GM08714 (cell line): ENCODE measurements around the gene LYSMD3.

Source experiments
- H3K4me3 ChIP-seq: fragments of 200-500 bp; sonication (Bioruptor generic); 2 replicates; pipeline ENCODE4 v1.5.1; 2014; ENCODE audit warnings: mild to moderate bottlenecking, low read length, inconsistent platforms
- ZNF274 ChIP-seq: IDR thresholded peaks from 2 replicates; pipeline ENCODE4 v1.6.1; 2012; ENCODE audit warnings: mild to moderate bottlenecking, low read depth, low read length

The LYSMD3 gene

DNA sequence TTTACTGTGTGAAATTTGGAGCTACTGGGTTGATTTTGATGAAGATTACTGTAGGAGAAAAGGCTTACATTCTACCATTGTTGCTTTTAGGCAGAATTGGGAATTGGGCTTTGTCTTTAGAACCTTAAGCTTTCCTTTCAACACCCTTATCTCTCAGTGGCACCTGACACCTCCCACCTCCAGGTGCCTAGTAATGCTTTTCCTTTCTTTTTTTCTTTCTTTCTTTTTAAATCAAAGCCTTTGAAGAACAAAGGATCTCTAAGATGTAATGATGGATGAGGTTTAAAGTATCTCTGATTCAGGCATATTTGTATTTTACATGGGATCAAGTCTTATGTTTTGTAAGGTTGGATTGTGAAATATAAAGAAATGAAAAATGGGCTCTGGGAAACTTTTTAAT, 26.3 kb upstream of the LYSMD3 start:
- TF ChIP-seq ZNF274 = no peak
- no peak overlapping the region for H3K4me3 ChIP-seq

GRCh38 chr5:90554358-90555006, 25.1 kb upstream of the LYSMD3 start:
- no peak overlapping the region for H3K4me3 ChIP-seq
- no peak for TF ChIP-seq ZNF274

DNA sequence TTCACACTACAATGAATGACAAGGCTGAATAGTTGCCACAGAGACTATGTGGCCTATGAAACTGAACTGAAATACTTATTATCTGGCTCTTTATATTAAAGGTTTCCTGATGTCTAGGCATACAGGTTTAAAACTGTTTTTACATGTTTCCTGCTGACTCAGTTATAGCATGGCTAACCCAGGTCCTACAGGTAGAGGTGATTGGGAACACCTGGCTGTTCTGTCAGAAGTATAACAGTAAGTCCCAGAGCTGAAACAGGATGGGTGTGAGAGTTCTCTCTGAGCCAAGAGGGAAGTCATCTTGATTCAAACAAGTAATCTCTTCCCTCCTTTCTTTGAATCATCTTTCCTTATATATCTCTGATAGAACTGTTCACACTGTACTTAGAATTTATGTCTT, 24.3 kb upstream of the LYSMD3 start:
- no peak for TF ChIP-seq ZNF274
- H3K4me3 ChIP-seq = no peak overlapping the region

GRCh38 chr5:90551376-90551775, 22.0 kb upstream of the LYSMD3 start:
- no peak overlapping the region for H3K4me3 ChIP-seq
- TF ChIP-seq ZNF274 = no peak

- no peak for TF ChIP-seq ZNF274
- no peak overlapping the region for H3K4me3 ChIP-seq
These were observed 21.6 kb upstream of the LYSMD3 start for GRCh38 chr5:90550963-90551362.

- TF ChIP-seq ZNF274 = no peak
These were observed 20.4 kb upstream of the LYSMD3 start for GRCh38 chr5:90549729-90550275.

DNA sequence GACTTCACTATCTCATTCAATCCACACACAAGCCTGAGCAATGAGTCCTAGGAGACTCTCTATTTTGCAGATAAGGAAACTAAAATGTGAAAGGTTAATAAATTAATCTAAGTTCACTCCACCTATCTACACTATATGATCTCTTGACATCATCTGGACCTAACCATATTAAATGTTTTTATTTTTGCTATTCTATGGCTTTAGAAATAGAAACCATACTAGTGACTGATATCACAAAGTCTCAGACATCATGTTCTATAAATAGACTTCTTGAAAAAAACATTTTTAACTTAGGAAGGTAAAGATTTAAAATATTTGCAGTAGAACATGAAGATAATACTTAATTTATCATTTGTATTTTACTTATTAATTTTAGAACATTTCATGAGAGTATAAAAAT, 19.8 kb upstream of the LYSMD3 start:
- TF ChIP-seq ZNF274 = no peak
- H3K4me3 ChIP-seq = no peak overlapping the region

More at GRCh38 chr5:90549729-90550275, 20.4 kb upstream of the LYSMD3 start:
- H3K4me3 ChIP-seq = no peak overlapping the region

GRCh38 chr5:90548069-90548593, 18.7 kb upstream of the LYSMD3 start:
- no peak for TF ChIP-seq ZNF274
- H3K4me3 ChIP-seq = no peak overlapping the region; the same call in 1 of the 2 replicates

DNA sequence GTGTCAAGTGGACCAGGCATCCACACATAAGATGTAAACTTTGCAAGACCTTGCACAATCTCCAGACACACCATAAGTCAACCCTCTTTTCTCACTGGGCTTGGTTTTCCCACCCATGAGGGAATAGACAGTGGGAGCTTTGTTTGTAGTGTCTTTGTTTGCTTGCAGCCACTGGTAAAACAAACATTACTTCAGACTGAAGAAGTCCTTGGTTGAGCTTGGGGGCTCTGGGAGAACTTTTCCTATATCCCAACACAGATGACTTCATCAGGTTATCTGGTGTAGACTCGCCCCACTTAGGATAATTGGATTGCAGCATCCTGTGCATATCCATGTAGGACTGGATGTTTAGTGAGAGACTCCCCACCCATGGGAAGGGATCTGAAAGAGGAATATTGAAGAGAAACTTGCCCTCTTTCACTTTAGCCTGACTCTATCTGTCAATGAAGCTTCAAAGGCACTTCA, 17.7 kb upstream of the LYSMD3 start:
- TF ChIP-seq ZNF274 = no peak
- no peak overlapping the region; the same call in 1 of the 2 replicates for H3K4me3 ChIP-seq

GRCh38 chr5:90546216-90546837, 16.9 kb upstream of the LYSMD3 start:
- no peak overlapping the region for H3K4me3 ChIP-seq
- TF ChIP-seq ZNF274 = no peak

GRCh38 chr5:90545511-90545910, 16.1 kb upstream of the LYSMD3 start:
- TF ChIP-seq ZNF274 = no peak
- no peak overlapping the region for H3K4me3 ChIP-seq

GRCh38 chr5:90542827-90543519, 13.6 kb upstream of the LYSMD3 start:
- H3K4me3 ChIP-seq = no peak overlapping the region
- TF ChIP-seq ZNF274 = no peak

GRCh38 chr5:90534922-90535321, 5.5 kb upstream of the LYSMD3 start:
- H3K4me3 ChIP-seq = no peak overlapping the region
- TF ChIP-seq ZNF274 = no peak

GRCh38 chr5:90533794-90534193, 4.4 kb upstream of the LYSMD3 start:
- no peak overlapping the region for H3K4me3 ChIP-seq
- TF ChIP-seq ZNF274 = no peak

- no peak for TF ChIP-seq ZNF274
- no peak overlapping the region for H3K4me3 ChIP-seq
These were observed 1.5 kb upstream of the LYSMD3 start for GRCh38 chr5:90530736-90531487.
